Adrenal gland (tissue), 12 donors: Measurements from ENCODE around the gene TULP4. TPM values are rescaled to one million over a fixed set of nuclear protein-coding genes. Genes with fewer than 3 reads are reported as not detected.

ENCODE experiments used
- DNase-seq, 7 donors: peaks; one replicate each; pipeline ENCODE4 v3.0.0-alpha.2; 2019 to 2020
- H3K27ac ChIP-seq, 5 donors: fragments of 200-600 bp; sonication (generic) in 4 of 5; 1 replicate in 3 of 5; 2 replicates in 2 of 5; pipeline versions ENCODE4 v1.5.1 to v1.8.0; 2016 to 2020; ENCODE audit warnings: mild to moderate bottlenecking in 1 of 5
- H3K27me3 ChIP-seq: fragments of 200-600 bp; 2 replicates; pipeline ENCODE4 v1.8.0; 2021
- H3K36me3 ChIP-seq, 2 donors: fragments of 200-600 bp; replicated peaks in 1 of 2; 1 replicate in 1 of 2; 2 replicates in 1 of 2; pipeline versions ENCODE4 v1.5.1 to v1.8.0; 2018 to 2022
- H3K4me1 ChIP-seq, 2 donors: fragments of 200-600 bp; replicated peaks in 1 of 2; 1 replicate in 1 of 2; 2 replicates in 1 of 2; pipeline versions ENCODE4 v1.5.1 to v1.8.0; 2018 to 2021
- H3K4me3 ChIP-seq, 4 donors: fragments of 200-600 bp; sonication (generic) in 3 of 4; one replicate each; pipeline ENCODE4 v1.5.1; 2016 to 2018
- H3K9me3 ChIP-seq, 3 donors: fragments of 200-600 bp; sonication (generic) in 1 of 3; replicated peaks in 1 of 3; 1 replicate in 2 of 3; 2 replicates in 1 of 3; pipeline versions ENCODE4 v1.5.1 to v1.8.0; 2016 to 2021
- POLR2A ChIP-seq, 2 donors: fragments of 450-650 bp; IDR thresholded peaks; one replicate each; pipeline ENCODE4 v1.6.1; 2017; ENCODE audit warnings: antibody characterized with exemption in 2 of 2, mild to moderate bottlenecking in 2 of 2, moderate library complexity in 1 of 2
- WGBS, 4 donors: extraction: QIAGEN DNeasy Blood & Tissue Kit in 2 of 4; methylation state at CpG; one replicate each; pipeline versions ENCODE4 v1.1.5 to v1.1.7; 2013 to 2017; 5-methylcytosine and 5-hydroxymethylcytosine counted together
- intact Hi-C, 2 donors: fragments of 100-400 bp; cut with DNase I; formaldehyde crosslinking; loops; one replicate each; pipeline versions ENCODE4 v1.14.1 to v1.15.0; 2022 to 2023
- polyA plus RNA-seq, 3 donors: library from polyadenylated mRNA; stranded (reverse); fragments of 200-250 nt in 2 of 3; fragments of 350-450 nt in 1 of 3; fragmentation: Illumina TruSeq in 1 of 3; extraction: RNeasy Lipid Tissue Mini Kit (QIAGEN cat#74804) in 1 of 3; gene quantifications; one replicate each; pipeline ENCODE4 v1.2.3, GENCODE V29; 2013 to 2014
- total RNA-seq, 9 donors: library from RNA; depleted of rRNA in 4 of 9; stranded (reverse); fragments of >200 nt in 4 of 9; fragments of 120-200 nt in 1 of 9; fragmentation: NEBNext Ultra II Directional in 1 of 9; extraction: Animal tissue kit (Norgen Biotek cat#: 25700) in 1 of 9; gene quantifications; one replicate each; pipeline versions ENCODE4 v1.1.0 to v1.2.4, GENCODE V29; 2013 to 2023
- TF ChIP-seq, protein P1 (sequence below), 6 experiments: fragments of 450-650 bp in 4 of 6; fragments of 200-600 bp in 2 of 6; sonication (generic) in 1 of 6; IDR thresholded peaks; 1 replicate in 5 of 6; 2 replicates in 1 of 6; pipeline versions ENCODE4 v1.5.1 to v1.8.0; 2016 to 2021; ENCODE audit warnings: antibody characterized with exemption in 6 of 6, mild to moderate bottlenecking in 2 of 6, moderate library complexity in 1 of 6
- donor health status: healthy with polysubstance abuse.
- donor health status: Bipolar disorder and iron deficiency.
- donor health status: DM: yes; HTN: yes; CAD: no.
- donor health status: DM: no; HTN: no; CAD: no.
- donor health status: DM: no; HTN: no; CAD: no.
- donor health status: DM: yes; HTN: yes; CAD: no.

Gene TULP4
- total and polyA plus RNA-seq, 12 donors: 1.9 to 89.6 (median 61.4) TPM

DNA sequence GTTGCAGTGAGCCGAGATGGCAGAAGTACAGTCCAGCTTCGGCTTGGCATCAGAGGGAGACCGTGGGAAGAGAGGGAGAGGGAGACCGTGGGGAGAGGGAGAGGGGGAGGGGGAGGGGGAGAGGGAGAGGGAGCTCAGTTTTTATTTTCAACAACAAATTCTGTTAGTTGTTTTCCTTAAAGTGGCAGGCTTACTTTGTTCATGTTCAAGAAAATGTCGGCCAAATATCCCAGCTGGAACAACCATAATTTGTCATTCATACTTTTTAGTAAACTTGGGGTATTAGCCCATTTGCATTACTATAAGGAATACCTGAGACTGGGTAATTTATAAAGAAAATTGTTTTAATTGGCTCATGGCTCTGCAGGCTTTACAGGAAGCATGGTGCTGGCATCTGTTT, 2.5 kb upstream of the TULP4 start:
- no peak for TF ChIP-seq POLR2A (IDR thresholded peaks at IDR 0.05)
- TF ChIP-seq, protein P1, sequence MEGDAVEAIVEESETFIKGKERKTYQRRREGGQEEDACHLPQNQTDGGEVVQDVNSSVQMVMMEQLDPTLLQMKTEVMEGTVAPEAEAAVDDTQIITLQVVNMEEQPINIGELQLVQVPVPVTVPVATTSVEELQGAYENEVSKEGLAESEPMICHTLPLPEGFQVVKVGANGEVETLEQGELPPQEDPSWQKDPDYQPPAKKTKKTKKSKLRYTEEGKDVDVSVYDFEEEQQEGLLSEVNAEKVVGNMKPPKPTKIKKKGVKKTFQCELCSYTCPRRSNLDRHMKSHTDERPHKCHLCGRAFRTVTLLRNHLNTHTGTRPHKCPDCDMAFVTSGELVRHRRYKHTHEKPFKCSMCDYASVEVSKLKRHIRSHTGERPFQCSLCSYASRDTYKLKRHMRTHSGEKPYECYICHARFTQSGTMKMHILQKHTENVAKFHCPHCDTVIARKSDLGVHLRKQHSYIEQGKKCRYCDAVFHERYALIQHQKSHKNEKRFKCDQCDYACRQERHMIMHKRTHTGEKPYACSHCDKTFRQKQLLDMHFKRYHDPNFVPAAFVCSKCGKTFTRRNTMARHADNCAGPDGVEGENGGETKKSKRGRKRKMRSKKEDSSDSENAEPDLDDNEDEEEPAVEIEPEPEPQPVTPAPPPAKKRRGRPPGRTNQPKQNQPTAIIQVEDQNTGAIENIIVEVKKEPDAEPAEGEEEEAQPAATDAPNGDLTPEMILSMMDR (IDR thresholded peaks at IDR 0.05): no peak
- no peak overlapping the region for H3K27ac ChIP-seq
- no peaks in the 10 kb centered on the region for H3K9me3 ChIP-seq
- no peak overlapping the region for H3K4me3 ChIP-seq
- no peaks in the 10 kb centered on the region for H3K36me3 ChIP-seq
- intact Hi-C loops: no loop called here
- H3K27me3 ChIP-seq: no peaks in the 10 kb centered on the region
- no peak for DNase-seq
- no peaks in the 10 kb centered on the region for H3K4me1 ChIP-seq
- WGBS, 4 donors: 83 to 98% (median 92%) methylated on average over 3 to 5 of the region's 5 CpGs

DNA sequence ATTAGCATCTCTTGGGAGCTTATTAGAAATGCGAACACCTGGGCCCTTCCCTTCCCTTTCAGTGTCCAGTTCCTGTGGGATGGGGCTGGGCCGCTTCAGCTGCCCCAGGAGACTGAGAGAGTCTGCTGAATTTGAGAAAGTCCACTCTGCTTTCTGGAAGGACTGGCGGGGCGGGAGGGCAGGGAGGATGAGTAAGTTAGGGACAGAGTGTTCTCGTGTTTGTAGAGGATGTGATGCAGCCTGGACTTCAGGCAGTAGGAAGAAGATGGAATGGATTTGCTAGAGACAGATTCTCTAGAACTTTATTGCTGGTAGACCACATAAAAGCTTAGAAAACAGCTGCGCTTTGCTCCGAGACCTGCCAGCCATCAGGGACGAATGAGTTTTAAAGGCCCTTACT, 1.1 kb upstream of the TULP4 start:
- H3K27me3 ChIP-seq: no peaks in the 10 kb centered on the region
- TF ChIP-seq POLR2A (IDR thresholded peaks at IDR 0.05): no peak
- TF ChIP-seq, protein P1 (IDR thresholded peaks at IDR 0.05): no peak
- intact Hi-C loops: no loop called here
- no peak for DNase-seq
- H3K4me1 ChIP-seq: no peaks in the 10 kb centered on the region
- no peak overlapping the region for H3K4me3 ChIP-seq
- H3K9me3 ChIP-seq: no peaks in the 10 kb centered on the region
- H3K36me3 ChIP-seq: no peaks in the 10 kb centered on the region
- H3K27ac ChIP-seq: no peak overlapping the region
- WGBS, 4 donors: 68 to 75% (median 70%) methylated on average over 8 of the region's 8 CpGs

DNA sequence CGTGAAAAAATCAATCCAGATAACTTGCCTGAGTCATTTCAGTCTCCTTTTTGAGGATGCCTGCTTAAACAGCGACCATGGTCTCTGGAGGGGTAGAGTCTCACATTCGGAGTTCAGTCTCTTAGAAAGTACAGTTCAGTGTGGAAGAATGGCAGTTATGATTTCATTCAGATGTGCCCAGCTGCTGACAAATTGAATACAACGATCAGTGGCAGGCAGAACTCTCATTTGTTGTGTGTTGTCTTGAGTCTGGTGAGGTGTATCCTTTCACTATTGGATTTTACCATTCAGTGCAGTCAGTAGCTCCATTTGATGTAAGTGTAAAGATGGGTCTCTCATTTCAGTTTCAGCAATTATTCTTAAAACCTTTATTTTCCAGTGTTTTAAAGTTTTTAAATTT, 639 bp upstream of the TULP4 start:
- no peaks in the 10 kb centered on the region for H3K4me1 ChIP-seq
- no peaks in the 10 kb centered on the region for H3K36me3 ChIP-seq
- H3K4me3 ChIP-seq: no peak overlapping the region
- no peaks in the 10 kb centered on the region for H3K27me3 ChIP-seq
- no peaks in the 10 kb centered on the region for H3K9me3 ChIP-seq
- H3K27ac ChIP-seq: no peak overlapping the region
- DNase-seq: no peak
- TF ChIP-seq, protein P1 (IDR thresholded peaks at IDR 0.05): no peak
- no peak for TF ChIP-seq POLR2A (IDR thresholded peaks at IDR 0.05)
- intact Hi-C loops: no loop called here
- WGBS, 4 donors: 76 to 82% (median 80%) methylated on average over 4 of the region's 4 CpGs

DNA sequence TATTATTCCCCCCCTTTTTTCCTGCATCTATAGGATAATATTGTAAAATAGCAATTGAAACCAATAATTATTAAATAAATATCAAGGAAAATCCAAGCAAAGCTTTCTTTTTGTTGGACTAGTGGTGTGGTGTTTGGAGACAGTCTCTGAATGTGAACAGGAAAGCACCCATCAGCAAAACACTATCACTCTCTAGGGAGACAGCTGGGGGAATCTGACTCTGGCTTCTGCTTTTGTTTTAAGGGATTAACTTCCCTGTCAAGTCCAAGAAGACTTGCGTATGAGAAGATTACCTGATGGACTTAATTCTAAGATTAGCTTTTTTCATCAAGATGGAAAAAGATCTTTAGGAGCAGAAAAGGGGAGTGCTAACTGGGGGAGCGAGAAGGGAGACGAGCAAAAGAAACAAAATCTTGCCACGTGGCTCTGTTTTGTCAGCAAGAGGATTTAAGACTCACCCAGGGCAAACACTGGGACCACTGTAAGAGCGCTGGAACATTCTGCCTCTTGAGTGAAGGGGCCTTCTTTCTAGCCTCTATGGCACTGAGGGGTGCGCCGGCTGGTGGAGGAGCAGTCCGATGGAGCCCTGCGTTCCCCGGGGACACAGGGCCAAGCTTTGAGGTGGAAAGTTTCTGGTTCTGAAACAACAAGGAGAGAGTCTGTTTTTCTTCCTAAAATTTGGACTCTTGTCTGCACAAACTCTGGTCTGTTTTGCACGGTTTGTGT, 570 bp downstream of the TULP4 start:
- no peak overlapping the region for H3K4me3 ChIP-seq
- H3K27ac ChIP-seq: no peak overlapping the region
- no peak for DNase-seq
- H3K9me3 ChIP-seq: no peaks in the 10 kb centered on the region
- no peaks in the 10 kb centered on the region for H3K27me3 ChIP-seq
- TF ChIP-seq, protein P1 (IDR thresholded peaks at IDR 0.05): no peak
- no peak for TF ChIP-seq POLR2A (IDR thresholded peaks at IDR 0.05)
- no peaks in the 10 kb centered on the region for H3K36me3 ChIP-seq
- H3K4me1 ChIP-seq: no peaks in the 10 kb centered on the region
- 90 to 94% (median 92%) methylated on average over 11 of the region's 11 CpGs for WGBS, 4 donors
- intact Hi-C loops: no loop called here
